Dedifferentiated amniotic fluid mesenchymal stem cell (primary cell): ENCODE measurements around the gene PRELP.
A peak's percentile ranks its signal among the peaks of the same experiment; 100 is the strongest.
"Not testable (repeated sequence)": the region's sequence is repeated elsewhere in the genome, so short reads cannot be mapped to it uniquely, and the experiment has no call there.

ENCODE experiments used
- DNase-seq: peaks from one replicate; pipeline ENCODE4 v3.0.0-alpha.2; 2016; ENCODE audit errors: extremely low spot score

PRELP gene

DNA sequence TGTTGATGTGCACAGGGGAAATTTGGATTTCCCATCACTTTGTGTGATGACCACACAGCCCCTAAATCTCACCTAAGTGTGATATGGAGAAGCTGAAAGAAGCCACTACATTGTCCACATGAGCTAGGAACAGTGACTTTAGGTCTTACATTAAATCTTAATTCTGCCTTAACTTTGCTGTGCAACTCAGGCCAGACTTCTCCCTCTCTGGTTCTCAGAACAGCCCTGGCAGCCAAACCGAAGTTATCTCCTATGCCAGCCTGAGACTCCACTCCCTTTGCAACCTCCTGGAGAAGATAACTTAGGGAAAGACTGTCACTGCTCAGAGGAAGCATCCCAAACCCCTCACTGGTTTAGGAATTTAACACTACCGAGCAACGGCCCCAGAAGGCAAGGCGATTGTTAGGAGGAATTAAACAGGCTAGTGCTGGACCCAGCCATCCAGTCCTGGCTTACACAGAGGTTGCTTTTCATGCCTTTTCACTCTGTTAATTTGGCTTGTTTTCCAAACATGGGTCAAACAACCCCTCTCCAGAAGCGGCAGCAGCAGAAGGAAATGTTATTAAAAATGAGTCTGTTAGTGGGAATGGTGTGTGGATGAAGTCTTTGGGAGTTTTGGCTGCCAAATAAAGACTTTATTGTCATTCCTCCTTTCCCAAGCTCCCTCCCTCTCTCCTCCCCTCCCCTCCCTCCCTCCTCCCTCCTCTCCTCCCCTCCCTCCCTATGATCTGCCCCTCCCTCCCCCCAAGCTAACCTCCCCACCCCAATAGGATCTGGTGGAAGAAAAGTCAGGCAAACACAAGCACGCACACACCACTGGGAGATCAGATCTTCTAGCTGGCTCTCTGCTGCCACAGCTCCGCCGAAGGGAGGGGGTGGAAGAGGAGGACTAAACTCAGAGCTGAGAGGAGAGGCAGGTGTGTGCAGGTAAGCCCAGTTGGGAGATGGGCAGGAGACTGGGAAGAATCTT lies at the start of gene PRELP:
Gene PRELP, plus strand, starts transcription at position 795 of the 970 bp plus-strand sequence. CDS start 7,379 bp downstream, outside the sequence.
- DNase-seq, result no peak

DNA sequence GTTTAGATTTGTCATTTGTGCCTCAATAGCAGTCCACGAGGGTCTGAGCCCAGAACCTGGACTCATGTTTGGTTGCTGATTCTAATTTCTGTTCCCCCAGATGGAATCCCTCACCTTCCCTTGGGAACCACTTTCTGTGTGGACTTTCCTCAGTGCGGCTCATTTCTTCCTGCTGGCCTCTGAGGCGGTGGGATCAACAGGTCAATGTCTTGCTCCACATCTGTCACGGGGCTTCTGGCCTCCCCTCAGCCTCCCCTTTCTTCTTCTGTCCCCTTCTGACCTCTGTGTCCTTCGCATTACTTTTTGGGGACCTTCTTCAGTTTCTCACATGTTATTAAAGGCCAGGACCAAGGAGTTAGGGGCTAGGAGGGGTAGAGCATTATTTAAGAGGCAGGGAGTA lies 49.2 kb upstream of the PRELP start:
- DNase-seq, result no peak

DNA sequence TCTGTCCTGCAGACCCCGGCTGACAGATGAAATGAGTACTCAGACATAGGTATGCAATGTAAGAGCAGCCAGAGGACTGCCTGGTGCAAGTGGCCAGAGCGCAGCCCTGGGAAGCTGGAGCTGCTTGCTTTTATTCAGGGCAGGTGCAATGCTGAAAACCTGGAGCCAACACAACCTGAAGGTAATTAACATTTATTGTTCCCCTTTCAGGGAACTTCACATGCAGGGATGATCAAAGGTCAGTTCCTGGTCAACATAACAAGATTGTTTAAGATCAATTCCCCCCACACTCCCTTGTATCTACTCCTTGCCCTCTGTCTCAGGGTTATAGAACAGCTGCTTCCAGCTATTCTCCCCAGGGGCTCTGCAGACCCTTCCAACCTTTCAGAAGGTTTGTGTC lies 48.7 kb upstream of the PRELP start:
- DNase-seq, result no peak

DNA sequence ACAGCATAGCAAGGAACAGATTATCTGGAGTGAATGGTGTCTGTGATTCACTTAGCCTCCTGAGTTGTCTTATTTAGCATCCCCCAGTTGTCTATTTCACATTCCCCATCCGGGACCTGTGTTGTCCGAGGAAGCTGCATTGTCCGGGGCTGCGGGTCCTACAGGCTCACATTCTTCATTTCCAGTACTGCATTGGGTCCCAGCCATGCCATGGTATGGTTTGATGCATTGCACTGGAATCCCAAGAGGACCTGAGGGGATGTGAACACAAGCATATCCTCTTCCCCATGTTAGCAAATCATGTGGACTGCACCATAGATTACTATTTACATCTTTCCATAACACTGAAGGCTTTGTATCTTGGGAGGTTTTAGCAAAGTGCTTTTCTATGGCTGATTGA lies 48.2 kb upstream of the PRELP start:
- DNase-seq, result no peak

DNA sequence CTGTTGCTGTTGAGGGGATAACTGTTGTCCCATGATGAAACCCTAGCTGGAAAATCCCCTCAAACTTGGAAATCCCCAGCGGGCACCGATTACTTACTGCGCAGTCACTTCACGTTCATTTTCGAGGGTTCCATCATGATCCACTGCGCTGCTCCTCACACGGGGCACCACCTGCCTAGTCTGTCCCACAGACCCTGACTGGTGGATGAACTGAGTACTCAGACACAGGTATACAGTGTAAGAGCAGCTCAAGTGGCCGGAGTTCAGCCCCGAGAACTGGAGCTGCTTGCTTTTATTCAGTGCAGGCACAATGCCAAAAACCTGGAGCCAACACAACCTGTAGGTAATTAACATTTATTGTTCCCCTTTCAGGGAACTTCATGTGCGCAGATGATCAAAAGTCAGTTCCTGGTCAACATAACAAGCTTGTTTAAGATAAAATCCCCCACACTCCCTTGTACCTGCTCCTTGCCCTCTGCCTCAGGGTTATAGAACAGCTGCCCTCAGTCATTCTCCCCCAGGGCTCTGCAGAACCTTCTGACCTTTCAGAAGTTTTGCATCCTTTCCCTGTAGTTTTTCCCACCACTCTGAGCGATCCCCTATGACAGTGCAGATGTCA lies 46.5 kb upstream of the PRELP start:
- no peak for DNase-seq

DNA sequence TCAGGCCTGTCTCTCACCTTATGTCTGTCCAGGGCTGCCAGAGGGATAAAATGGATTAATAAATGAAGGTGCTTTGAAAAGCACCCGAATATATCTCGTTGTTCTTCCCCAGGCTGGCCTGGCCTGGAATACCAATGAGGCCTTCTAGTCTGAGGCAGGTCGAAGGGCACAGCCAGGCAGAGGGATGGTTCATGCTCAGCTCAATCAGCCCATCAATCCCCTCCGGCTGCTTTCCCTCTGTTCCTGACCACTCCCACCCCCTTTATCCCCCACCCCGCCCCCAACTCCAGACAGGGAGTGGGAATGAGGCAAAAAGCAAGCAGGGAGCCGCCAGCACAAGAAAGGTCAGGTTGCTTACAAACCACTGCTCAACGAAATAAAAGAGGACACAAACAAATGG lies 40.0 kb upstream of the PRELP start:
- no peak for DNase-seq

DNA sequence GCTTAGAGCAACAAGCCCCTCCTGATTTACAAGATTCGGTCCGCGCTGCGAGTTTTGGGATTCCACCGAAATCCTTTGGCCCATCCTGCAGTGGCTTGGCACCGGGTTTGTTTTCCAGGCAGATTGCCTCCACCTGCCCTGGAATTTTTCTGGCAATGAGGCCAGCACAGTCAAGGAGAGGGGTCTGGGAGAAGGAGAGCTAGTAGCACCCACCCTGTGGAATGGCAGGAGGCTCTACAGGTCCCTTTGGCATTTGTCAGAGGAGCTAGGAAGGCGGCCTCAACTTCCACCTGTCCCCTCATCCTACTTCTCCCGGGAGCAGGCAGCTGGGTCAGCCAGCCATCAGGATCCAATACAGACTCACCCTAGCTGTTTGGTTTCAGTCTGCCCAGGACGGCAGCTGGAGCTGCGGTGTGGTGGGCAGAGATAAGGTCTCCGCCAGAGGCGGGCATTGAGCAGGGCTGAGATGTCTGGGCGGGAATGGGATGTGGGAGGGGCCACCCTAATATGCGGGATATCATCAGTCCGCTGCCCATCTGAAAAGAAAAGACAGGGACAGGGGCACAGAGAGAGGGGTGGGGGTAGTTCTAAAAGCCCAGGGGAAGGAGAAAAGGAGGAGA lies 37.8 kb upstream of the PRELP start:
- no peak for DNase-seq

DNA sequence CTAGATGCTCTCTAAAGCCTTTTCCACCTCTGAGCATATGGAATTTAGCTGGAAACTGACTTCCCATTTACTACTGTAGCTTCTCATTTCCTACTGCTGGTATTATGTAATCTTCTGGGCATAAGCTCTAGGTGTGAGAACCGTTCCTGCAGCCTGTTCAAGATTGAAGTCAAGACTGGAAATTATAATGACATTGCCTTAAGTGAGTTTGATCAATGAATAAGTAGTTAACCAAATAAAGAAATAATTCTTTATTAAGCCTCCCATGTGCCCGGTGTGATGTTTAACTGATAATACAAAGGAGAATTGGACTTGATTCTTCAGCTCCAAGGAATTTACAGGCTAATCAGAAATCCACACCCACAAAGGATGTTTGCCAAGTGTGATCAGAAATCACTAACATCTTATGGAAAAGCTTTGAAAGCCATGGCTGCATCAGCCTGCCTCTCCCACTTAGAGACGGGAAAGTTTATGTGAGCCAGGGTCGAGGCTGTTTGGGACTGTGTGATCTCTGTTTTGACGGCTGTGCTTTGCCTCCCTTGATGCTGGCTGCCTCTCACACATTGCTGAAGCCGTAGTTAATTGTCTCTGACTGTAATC lies 36.4 kb upstream of the PRELP start:
- no peak for DNase-seq

DNA sequence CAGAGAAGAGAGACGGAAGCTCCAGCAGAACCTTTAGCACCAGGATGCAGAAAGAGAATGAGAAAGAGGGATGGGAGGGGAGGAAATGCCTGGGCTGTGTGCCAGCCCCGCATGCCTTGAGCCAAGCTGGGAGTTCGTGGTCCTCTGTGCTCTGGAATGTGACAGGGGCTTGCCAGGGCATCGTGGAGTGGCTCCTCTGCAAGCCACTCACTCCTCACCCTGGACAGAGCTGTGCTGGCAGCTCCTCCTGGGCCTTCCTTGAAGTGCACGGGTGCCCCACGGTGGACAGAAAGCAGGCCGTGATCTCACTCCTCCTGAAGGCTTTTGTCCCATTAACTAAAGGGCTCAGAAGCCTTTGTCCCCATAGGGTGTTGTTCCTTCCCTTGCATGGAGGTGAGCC lies 34.8 kb upstream of the PRELP start:
- peak; percentile 71 for DNase-seq

DNA sequence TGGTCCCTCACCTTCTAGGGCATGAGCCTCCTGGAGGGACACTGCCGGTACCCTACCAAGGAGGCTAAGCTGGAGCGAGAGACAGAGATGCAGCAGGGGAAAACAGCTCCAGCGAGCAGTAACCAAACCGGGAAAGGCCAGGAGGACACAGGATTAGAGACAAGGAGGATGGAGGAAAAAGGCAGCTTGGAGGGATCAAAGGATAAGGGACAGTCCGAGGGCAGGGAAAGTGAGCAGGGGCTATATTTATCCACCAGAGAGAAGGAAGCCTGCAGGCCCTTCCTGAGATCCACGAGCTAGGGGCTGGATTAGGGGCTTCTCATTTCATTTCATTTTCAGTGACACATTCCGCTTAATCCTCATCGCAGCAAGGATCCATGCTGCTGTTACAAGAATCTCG lies 33.8 kb upstream of the PRELP start:
- no peak for DNase-seq

DNA sequence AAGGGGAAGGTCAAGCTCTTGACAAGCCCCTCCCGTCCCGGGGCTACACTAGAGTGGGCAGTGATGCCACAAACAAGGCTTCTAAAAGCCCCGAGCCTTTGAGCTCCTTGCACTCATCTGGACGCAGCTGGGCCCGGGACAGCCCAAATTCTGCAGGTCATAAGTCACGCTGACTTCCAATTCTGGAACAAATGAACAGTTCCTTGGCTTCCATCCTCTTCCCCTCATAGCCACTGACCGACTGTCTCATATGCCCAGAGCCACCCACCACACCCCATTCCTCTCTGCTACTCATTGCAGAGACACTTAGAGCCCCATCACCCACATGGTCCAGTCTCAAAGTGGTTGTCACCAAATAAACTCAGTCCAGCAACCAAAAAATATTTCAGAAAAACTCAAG lies 32.8 kb upstream of the PRELP start:
- DNase-seq, result no peak

DNA sequence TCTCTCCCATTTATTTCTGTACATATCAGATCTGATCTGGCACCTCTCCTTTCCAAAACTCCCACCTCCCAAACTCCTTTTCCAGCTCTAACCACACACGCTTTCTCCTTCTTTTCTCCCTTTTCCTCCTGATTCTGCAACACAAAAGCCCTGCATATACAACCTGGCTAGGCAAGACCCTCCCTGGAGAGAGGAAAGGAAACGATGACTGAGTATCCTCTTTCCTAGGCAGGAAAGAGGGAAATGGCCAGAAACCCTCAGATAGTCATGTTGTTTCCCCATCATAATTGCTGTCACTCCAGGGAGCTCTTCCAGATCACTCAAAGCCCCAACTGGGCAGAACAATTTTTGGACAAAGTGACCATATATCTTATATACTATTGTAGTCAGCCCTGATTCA lies 32.3 kb upstream of the PRELP start:
- DNase-seq, result no peak

DNA sequence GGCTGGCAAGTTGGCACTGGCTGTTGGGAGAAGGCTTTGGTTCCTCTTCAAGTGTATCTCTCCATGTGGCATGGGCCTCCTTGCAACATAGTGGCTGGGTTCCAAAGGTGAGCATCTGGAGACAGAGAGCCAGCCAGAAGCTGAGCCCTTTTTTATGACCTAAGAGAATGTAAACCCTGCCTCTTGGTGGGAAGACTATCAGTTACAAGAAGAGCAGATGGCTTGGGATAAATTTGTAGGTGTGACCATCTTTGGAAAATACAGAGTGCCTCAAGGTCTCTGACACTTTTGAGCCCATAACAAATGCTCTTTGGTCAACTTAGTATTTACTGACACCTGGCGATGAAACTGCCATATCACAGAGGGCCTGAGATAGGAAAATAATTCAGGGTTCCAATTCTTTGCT lies 31.4 kb upstream of the PRELP start:
- no peak for DNase-seq

DNA sequence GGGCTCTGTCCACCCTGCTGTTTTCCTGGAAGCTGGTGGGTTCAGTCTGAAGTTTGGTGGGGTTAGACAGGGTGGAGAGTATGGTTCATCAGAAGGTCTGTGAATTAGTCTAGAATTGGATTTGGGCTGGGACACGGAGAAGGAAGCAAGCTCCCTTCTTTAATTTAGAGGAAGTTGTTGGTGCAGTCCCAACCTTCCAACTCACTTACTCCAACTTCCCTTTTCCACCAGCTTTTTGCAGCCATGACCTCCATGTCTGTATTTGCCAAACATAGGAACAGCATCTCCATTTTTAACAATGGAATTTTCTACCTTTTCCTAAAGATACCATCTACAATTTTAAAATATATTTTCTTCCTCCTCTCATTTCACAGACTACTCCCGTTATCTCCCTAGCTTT lies 28.5 kb upstream of the PRELP start:
- no peak for DNase-seq

DNA sequence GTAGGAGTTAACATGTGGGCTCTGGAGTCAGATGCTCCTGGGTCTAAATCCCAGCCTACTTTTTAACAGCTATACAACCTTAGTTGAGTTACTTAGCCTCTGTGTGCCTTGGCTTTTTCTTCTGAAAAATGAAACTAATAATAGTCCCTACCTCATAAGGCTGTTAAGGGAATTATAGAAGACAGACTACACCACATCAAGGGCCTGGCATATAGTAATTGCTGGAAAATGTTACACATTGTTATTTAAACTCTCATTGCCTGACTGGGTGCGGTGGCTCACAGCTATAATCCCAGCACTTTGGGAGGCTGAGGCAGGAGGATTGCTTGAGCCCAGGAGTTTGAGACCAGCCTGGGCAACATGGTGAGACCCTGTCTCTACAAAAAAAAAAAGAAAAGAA lies 28.0 kb upstream of the PRELP start:
- not testable (repeated sequence) for DNase-seq

DNA sequence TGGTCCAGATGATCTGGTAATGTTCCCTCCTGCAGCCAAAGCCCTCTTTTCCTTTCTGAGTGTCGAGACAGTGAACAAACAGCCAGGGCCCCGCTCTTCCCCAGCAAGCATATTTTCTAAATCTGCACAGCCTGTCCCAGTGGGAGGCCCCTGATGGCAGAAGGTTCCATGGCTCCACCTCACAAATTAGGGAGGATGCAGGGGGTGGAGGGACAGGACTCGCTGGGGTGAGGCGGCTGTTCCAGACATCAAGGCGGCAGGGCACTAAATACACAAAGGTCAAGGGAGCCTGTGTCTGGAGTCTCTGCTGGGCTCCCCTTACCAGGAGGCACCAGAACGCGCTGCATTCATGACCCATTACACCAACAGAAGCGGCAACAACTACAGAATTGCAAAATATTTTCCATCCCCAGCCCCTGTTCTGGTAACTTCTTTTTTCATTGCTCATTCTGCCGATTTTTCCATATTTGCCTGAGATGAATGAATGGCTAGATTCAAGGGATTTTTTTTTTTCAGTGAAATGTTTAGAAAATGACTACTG lies 27.0 kb upstream of the PRELP start:
- DNase-seq, result no peak

DNA sequence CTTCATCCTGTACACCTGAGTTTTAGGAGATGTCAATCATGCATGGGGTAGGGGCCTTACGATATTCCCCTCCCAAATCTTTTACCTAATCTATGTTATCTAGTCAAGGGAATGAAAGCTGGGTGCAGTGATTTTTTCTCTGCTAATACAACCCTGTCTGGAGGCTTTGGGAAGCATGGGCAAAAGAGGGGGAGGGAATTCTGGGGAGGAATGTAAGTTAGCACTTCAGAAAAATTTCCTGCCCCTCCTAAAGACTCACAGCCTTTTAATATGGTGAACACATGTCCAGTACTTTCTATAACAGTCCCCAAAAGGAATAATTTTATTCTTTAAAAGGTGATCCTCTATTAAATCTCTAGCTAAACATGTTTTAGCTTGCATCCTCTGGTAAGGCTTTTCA lies 25.6 kb upstream of the PRELP start:
- no peak for DNase-seq

DNA sequence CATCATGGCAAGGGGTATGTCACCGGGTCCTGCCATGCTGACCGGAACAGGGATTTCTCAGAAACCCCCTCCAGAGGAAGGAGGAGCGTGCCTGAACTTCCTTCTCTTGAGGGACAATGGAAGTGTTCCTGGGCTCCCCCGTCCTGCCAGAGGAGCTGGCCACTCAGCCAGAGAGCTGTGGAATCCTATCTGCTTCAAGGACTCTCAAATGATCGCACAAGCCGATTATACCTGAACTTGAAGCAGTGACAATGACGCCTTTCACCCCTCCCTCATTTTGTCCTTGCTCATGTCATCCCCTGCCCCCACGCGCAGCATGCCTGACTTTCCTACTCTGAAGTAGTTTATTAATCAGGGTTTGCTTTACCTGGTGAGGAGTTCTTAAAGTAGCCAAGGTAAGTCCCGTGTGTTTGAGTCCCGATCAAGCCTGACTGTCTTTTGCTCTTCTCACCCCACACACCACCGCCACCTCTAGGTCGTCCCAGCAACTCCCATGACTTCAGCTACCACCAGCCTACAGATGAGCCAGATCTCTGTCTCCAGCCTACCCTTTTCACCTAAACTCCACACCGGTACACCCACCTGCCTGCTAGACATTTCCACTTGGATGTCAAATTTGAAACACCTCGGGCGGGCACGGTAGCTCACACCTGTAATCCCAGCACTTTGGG lies 25.0 kb upstream of the PRELP start:
- no peak for DNase-seq

DNA sequence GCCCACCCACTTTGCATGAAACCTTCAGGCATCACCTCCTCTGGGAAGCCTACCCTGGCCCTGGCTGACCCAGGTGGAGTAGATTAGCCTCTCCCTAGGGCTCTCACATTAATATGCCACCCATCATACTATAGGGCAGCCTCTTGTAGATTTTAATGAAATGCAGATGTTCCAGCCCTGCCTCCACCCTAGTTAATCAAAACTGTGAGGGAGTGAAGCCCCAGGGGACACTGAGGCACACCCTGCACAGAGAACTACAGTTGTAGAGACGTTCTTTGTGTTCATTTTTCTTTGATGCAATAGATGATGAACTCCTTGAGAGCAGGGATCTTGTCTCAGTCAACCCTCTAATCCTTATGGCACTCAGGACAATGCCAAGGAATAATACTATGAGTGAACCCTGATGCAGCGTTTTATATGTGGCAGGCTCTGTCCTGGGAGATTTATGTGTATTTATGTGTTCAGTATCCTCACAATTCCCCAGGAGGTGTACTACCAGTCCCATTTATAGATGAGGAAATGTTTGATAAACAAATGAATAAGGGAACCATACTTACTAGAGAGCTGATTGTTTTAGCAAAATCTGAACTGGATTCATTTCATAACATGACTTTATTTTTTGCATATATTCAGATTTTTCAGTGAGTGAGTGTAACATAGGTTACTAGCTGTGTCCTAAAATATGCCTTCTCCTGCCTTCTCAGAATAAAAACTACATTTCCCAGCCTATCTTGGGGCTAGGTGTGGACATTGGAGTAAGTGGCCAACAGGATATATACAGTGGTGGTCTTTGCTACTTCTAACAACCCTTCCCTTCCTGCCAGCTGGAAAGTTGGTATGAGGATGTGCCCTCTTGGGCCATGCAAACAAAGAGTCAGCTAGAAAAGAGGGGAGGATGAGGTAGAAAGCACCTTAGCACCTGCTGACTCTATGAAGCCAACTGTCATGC lies 23.5 kb upstream of the PRELP start:
- DNase-seq, result no peak

DNA sequence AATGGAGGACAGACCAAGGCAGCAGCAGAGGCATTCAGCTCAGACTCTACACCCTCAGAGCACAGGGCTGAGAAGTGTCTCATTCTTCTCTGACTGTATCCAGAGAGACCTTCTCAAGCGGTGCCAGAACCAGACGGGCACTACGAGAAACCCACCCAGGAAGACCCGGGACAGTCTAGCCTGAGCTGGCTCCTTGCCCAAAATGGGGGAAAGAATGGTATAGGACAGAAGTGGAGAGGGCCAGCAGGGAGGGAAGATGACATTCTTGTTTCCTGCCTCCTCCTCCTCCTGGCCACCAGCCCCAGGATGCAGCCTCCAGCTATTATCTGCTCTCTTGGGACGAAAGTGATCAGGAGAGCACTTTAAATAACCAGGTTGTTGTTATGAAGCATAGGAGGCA lies 22.6 kb upstream of the PRELP start:
- no peak for DNase-seq
